ENCODE data around the gene ADAMTS14.

DNA sequence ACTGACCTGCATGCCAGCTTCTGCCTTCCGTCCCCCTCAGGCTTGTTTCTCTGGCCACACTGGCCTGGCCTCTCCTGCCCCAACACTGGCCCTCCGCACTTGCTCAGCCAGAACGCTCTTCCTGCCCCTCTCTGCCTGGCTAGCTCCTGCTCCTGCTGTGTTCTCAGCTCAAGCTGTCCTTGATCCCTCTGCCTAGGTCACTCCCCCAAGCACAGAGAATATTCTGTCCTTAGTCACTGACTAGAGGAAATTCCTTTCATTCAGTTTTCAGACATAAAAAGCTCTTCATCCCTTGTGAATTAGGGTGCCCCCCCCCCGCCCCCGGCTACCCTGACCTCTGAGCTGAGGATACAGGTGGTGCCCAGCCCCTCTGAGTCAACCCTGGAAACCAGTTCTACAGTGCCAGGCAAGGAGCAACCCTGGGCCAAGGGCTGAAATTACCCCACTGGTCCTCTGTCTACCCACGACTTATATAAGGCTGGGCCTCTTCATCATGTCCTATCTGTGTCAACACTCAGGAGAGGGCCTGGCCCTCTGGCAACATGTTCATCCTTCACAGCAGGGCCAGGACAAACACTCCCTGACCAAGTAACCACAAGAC, 136.8 kb downstream of the ADAMTS14 start:
- TF ChIP-seq, protein P1, sequence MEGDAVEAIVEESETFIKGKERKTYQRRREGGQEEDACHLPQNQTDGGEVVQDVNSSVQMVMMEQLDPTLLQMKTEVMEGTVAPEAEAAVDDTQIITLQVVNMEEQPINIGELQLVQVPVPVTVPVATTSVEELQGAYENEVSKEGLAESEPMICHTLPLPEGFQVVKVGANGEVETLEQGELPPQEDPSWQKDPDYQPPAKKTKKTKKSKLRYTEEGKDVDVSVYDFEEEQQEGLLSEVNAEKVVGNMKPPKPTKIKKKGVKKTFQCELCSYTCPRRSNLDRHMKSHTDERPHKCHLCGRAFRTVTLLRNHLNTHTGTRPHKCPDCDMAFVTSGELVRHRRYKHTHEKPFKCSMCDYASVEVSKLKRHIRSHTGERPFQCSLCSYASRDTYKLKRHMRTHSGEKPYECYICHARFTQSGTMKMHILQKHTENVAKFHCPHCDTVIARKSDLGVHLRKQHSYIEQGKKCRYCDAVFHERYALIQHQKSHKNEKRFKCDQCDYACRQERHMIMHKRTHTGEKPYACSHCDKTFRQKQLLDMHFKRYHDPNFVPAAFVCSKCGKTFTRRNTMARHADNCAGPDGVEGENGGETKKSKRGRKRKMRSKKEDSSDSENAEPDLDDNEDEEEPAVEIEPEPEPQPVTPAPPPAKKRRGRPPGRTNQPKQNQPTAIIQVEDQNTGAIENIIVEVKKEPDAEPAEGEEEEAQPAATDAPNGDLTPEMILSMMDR (IDR thresholded peaks at IDR 0.05), result no peak
- no peak for TF ChIP-seq POLR2A (IDR thresholded peaks at IDR 0.05)
- TF ChIP-seq POLR2AphosphoS5 (IDR thresholded peaks at IDR 0.05), result no peak
- no peak for TF ChIP-seq EP300 (IDR thresholded peaks at IDR 0.05)

All from stomach (tissue), 4 donors.